Right renal cortex interstitium (tissue), 3 donors: ENCODE results near the gene PCDHB16. TPM values are rescaled to one million over a fixed set of nuclear protein-coding genes. Genes with fewer than 3 reads are reported as not detected.
"Not testable (repeated sequence)": the region's sequence is repeated elsewhere in the genome, so short reads cannot be mapped to it uniquely, and the experiment has no call there.

Experiments
- DNase-seq, 3 donors: peaks; one replicate each; pipeline ENCODE4 v3.0.0-alpha.2; 2013; ENCODE audit warnings: low read depth in 3 of 3, low spot score in 2 of 3
- polyA plus RNA-seq, 3 donors: library from polyadenylated mRNA; unstranded; fragments of 120-200 nt; gene quantifications; one replicate each; pipeline ENCODE4 v1.2.1, GENCODE V29; 2013; ENCODE audit not compliant: insufficient read length in 3 of 3

PCDHB16 gene
- polyA plus RNA-seq, 3 donors, result 3.6 to 7.2 (median 5.0) TPM

- DNase-seq, result no peak
Observed at GRCh38 chr5:141180313-141180712, 1.9 kb upstream of the PCDHB16 start.

DNA sequence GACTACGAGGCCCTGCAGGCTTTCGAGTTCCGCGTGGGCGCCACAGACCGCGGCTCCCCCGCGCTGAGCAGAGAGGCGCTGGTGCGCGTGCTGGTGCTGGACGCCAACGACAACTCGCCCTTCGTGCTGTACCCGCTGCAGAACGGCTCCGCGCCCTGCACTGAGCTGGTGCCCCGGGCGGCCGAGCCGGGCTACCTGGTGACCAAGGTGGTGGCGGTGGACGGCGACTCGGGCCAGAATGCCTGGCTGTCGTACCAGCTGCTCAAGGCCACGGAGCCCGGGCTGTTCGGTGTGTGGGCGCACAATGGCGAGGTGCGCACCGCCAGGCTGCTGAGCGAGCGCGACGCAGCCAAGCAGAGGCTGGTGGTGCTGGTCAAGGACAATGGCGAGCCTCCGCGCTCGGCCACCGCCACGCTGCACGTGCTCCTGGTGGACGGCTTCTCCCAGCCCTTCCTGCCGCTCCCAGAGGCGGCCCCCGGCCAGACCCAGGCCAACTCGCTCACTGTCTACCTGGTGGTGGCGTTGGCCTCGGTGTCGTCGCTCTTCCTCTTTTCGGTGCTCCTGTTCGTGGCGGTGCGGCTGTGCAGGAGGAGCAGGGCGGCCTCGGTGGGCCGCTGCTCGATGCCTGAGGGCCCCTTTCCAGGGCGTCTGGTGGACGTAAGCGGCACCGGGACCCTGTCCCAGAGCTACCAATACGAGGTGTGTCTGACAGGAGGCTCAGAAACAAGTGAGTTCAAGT, 2.1 kb downstream of the PCDHB16 start:
- DNase-seq, result not testable (repeated sequence)

DNA sequence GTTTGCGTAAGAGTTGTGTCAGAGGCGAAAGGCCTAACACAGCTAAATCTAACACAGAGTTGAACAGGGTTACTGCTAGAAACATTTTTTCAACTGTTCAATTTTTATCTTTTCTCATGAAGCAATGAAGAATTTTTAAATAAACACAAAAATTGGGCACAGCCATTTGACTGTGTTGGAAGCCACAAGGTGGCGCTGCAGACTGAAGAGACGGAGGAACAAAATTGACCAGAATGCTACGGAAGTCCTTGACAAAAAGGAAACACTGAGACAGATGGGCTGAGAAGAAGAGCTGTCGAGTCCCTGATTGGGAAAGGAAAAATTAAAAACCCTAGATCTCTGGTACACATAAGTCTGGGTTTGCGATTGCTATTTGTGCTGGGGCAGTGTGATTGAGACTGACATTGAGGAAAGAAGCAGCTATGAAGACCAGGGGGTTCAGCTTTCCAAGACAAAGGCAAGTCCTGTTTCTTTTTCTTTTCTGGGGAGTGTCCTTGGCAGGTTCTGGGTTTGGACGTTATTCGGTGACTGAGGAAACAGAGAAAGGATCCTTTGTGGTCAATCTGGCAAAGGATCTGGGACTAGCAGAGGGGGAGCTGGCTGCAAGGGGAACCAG, 4.8 kb downstream of the PCDHB16 start, which contains the start of gene PCDHB9:
Gene PCDHB9, plus strand, starts transcription at position 265 of the 616 bp plus-strand sequence. Its CDS starts 158 bp downstream, at position 423.
- no peak for DNase-seq

DNA sequence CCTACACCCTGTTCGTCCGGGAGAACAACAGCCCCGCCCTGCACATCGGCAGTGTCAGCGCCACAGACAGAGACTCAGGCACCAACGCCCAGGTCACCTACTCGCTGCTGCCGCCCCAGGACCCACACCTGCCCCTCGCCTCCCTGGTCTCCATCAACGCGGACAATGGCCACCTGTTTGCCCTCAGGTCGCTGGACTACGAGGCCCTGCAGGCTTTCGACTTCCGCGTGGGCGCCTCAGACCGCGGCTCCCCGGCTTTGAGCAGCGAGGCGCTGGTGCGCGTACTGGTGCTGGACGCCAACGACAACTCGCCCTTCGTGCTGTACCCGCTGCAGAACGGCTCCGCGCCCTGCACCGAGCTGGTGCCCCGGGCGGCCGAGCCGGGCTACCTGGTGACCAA, 6.5 kb downstream of the PCDHB16 start:
- not testable (repeated sequence) for DNase-seq

DNA sequence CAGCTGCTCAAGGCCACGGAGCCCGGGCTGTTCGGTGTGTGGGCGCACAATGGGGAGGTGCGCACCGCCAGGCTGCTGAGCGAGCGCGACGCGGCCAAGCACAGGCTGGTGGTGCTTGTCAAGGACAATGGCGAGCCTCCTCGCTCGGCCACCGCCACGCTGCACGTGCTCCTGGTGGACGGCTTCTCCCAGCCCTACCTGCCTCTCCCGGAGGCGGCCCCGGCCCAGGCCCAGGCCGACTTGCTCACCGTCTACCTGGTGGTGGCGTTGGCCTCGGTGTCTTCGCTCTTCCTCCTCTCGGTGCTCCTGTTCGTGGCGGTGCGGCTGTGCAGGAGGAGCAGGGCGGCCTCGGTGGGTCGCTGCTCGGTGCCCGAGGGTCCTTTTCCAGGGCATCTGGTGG, 6.9 kb downstream of the PCDHB16 start:
- not testable (repeated sequence) for DNase-seq

- DNase-seq, result no peak
Observed at GRCh38 chr5:141192110-141192725, 10.0 kb downstream of the PCDHB16 start, which contains the start of gene PCDHB10. PCDHB10 (plus strand) TSS chr5:141192353; CDS start chr5:141192553, 200 bp downstream.

GRCh38 chr5:141194332-141194731, 12.1 kb downstream of the PCDHB16 start:
- DNase-seq, result not testable (repeated sequence)

DNA sequence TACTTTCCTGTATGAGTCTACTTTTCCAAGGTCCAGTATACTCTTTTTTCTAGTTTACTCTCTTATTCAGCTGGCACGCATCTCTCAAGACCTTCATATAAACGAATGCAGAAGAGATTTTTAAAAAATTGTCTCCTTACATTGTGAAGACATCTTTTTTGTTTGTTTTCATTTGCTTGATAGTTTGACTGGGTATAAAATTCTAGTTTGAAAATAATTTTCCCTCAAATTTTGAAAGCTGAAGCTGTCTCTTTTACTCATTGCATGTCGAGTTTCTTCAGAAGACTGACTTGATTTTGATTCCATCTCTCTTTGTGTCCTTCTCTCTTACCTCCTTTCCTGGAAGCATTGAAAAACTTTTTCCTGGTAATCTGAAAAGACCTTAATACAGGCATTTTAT, 14.2 kb downstream of the PCDHB16 start:
- no peak for DNase-seq

- DNase-seq, result no peak
Observed at GRCh38 chr5:141199359-141200235, 17.4 kb downstream of the PCDHB16 start, which contains the start of gene PCDHB11. PCDHB11 (plus strand) TSS chr5:141199627; CDS start chr5:141199775, 148 bp downstream.

DNA sequence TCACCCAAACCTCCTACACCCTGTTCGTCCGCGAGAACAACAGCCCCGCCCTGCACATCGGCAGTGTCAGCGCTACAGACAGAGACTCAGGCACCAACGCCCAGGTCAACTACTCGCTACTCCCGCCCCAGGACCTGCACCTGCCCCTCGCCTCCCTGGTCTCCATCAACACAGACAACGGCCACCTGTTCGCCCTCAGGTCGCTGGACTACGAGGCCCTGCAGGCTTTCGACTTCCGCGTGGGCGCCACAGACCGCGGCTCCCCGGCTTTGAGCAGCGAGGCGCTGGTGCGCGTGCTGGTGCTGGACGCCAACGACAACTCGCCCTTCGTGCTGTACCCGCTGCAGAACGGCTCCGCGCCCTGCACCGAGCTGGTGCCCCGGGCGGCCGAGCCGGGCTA, 18.9 kb downstream of the PCDHB16 start:
- DNase-seq, result not testable (repeated sequence)

DNA sequence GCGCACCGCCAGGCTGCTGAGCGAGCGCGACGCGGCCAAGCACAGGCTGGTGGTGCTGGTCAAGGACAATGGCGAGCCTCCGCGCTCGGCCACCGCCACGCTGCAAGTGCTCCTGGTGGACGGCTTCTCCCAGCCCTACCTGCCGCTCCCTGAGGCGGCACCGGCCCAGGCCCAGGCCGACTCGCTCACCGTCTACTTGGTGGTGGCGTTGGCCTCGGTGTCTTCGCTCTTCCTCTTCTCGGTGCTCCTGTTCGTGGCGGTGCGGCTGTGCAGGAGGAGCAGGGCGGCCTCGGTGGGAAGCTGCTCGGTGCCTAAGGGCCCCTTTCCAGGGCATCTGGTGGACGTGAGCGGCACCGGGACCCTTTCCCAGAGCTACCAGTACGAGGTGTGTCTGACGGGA, 19.5 kb downstream of the PCDHB16 start:
- DNase-seq, result not testable (repeated sequence)

- no peak for DNase-seq
Observed at GRCh38 chr5:141208478-141208877, 26.3 kb downstream of the PCDHB16 start, which contains the start of gene PCDHB12. PCDHB12 (plus strand) TSS chr5:141208719; CDS start chr5:141208908, 189 bp downstream.

DNA sequence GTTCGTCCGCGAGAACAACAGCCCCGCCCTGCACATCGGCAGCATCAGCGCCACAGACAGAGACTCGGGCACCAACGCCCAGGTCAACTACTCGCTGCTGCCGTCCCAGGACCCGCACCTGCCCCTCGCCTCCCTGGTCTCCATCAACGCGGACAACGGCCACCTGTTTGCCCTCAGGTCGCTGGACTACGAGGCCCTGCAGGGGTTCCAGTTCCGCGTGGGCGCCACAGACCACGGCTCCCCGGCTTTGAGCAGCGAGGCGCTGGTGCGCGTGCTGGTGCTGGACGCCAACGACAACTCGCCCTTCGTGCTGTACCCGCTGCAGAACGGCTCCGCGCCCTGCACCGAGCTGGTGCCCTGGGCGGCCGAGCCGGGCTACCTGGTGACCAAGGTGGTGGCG, 28.1 kb downstream of the PCDHB16 start:
- not testable (repeated sequence) for DNase-seq

- not testable (repeated sequence) for DNase-seq
Observed at GRCh38 chr5:141210849-141211248, 28.7 kb downstream of the PCDHB16 start.

GRCh38 chr5:141213656-141214339, 31.6 kb downstream of the PCDHB16 start, which contains the start of gene PCDHB13:
PCDHB13 (plus strand) TSS chr5:141213919; CDS start chr5:141214124, 205 bp downstream.
- not testable (repeated sequence) for DNase-seq

DNA sequence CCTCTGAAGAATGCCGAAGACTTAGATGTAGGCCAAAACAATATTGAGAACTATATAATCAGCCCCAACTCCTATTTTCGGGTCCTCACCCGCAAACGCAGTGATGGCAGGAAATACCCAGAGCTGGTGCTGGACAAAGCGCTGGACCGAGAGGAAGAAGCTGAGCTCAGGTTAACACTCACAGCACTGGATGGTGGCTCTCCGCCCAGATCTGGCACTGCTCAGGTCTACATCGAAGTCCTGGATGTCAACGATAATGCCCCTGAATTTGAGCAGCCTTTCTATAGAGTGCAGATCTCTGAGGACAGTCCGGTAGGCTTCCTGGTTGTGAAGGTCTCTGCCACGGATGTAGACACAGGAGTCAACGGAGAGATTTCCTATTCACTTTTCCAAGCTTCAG, 32.4 kb downstream of the PCDHB16 start:
- not testable (repeated sequence) for DNase-seq

- DNase-seq, result not testable (repeated sequence)
Observed at GRCh38 chr5:141215504-141215903, 33.3 kb downstream of the PCDHB16 start.

DNA sequence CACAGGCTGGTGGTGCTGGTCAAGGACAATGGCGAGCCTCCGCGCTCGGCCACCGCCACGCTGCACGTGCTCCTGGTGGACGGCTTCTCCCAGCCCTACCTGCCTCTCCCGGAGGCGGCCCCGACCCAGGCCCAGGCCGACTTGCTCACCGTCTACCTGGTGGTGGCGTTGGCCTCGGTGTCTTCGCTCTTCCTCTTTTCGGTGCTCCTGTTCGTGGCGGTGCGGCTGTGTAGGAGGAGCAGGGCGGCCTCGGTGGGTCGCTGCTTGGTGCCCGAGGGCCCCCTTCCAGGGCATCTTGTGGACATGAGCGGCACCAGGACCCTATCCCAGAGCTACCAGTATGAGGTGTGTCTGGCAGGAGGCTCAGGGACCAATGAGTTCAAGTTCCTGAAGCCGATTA, 33.8 kb downstream of the PCDHB16 start:
- not testable (repeated sequence) for DNase-seq

DNA sequence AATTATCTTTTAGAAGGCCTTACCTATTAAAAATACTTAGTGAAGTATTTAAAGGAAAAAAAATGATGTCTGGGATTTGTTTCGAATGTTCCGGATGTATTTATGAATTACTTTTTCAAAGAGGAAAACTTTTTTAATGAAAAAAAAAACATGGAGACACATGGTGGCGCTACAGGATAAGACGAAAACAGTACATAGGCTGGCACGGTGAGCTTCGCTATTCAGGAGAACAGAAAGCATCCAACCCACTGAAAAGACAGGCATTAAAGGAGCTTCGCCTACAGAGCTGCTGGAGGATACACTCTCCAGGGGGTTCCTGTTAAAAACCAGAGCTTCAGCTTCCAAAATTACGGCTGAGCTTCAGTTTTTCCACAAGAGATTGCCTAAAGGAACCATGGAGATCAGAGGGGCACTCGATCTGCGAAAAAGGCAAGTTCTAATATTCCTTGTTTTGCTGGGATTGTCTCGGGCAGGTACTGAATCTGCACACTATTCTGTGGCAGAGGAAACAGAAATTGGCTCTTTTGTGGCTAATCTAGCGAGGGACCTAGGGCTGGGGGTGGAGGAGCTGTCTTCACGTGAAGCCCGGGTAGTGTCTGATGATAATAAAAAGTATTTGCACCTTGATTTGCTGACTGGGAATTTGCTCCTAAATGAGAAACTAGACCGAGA, 41.1 kb downstream of the PCDHB16 start, which contains the start of gene PCDHB14:
Gene PCDHB14, plus strand, starts transcription at position 232 of the 672 bp plus-strand sequence. Its CDS starts 163 bp downstream, at position 395.
- no peak for DNase-seq
